ENCODE measurements around the gene CELF6.

Gene CELF6

DNA sequence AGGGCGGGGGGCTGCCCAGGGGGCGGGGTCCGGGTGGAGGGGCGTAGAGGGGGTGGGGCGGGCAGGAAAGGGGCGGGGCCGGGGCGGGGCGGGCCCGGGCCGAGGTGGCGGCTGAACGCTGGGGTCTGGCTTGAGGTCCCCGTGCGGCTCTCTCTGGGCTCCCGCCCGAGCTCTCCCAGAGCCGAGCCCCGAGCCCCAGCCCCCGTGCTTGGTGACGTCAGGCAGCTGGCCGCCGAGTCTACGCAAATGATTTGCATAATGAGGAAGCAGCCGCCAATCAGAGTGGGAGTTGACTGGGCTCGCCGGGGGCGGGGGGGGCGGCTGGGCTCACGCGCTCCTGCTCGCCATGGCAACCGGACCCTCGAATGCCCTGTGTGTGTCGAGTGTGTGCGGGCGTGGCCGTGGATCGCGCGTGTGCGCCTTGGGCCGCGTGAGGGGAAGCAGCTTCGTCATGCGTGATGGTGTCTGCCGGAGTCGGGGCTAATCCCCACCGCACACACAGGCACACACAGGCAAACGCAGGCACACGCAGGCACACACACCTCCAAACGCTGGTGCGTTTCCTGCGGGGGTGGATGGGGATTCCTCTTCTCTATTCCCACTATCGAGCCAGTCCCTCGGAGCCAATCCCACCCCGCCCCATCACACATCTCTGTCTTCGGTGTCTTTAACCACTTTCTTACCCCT, at the start of gene CELF6:
CELF6 (minus strand) TSS at position 173 of the 687 bp plus-strand sequence. CDS start 283 bp downstream, outside the sequence.
- Histone ChIP-seq H3K4me1 (ENCODE audit: low read length) (no peaks in the 10 kb centered on the region), H3K4me3 (ENCODE audit: low read length) (peak within 1 kb of the TSS; percentile 76), H3K27me3 (replicated peaks; ENCODE audit: insufficient read depth, low read length) (0 out of 2 replicates have a peak, but pooled peaks cover 6% of the 10 kb centered on the region), H3K27ac (ENCODE audit: low read length) (no peak within 1 kb of the TSS), H3K9ac (ENCODE audit: low read length) (peak within 1 kb of the TSS; percentile 64), H4K20me1 (ENCODE audit: insufficient read depth, low read length) (no peaks in the 10 kb centered on the region), H3K9me2 (replicated peaks; ENCODE audit: insufficient read depth, low read length) (no peaks in the 10 kb centered on the region), H3K9me3 (replicated peaks; ENCODE audit: insufficient read depth, low read length) (no peaks in the 10 kb centered on the region), H3K4me2 (ENCODE audit: low read depth, low read length) (peak within 1 kb of the TSS; percentile 92), H2AFZ (ENCODE audit: low read length) (peak within 1 kb of the TSS; percentile 21), H3K36me3 (replicated peaks; ENCODE audit: insufficient read depth, low read length) (no peaks in the 10 kb centered on the region), H3K79me2 (ENCODE audit: low read length) (no peaks in the 10 kb centered on the region), H3F3A (ENCODE audit: insufficient read depth, low read length) (0 out of 2 replicates have a peak, but pooled peaks cover 9% of the 10 kb centered on the region)
- TF ChIP-seq EZH2 (optimal IDR thresholded peaks at IDR 0.05; ENCODE audit: low read depth, low read length), result no peak
- no peak for TF ChIP-seq EZH2phosphoT487 (IDR thresholded peaks at IDR 0.05; ENCODE audit: low read length)
- TF ChIP-seq, protein P1, sequence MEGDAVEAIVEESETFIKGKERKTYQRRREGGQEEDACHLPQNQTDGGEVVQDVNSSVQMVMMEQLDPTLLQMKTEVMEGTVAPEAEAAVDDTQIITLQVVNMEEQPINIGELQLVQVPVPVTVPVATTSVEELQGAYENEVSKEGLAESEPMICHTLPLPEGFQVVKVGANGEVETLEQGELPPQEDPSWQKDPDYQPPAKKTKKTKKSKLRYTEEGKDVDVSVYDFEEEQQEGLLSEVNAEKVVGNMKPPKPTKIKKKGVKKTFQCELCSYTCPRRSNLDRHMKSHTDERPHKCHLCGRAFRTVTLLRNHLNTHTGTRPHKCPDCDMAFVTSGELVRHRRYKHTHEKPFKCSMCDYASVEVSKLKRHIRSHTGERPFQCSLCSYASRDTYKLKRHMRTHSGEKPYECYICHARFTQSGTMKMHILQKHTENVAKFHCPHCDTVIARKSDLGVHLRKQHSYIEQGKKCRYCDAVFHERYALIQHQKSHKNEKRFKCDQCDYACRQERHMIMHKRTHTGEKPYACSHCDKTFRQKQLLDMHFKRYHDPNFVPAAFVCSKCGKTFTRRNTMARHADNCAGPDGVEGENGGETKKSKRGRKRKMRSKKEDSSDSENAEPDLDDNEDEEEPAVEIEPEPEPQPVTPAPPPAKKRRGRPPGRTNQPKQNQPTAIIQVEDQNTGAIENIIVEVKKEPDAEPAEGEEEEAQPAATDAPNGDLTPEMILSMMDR (IDR thresholded peaks at IDR 0.05; ENCODE audit: low read length), result no peak
- DNase-seq, result peak; percentile 81

DNA sequence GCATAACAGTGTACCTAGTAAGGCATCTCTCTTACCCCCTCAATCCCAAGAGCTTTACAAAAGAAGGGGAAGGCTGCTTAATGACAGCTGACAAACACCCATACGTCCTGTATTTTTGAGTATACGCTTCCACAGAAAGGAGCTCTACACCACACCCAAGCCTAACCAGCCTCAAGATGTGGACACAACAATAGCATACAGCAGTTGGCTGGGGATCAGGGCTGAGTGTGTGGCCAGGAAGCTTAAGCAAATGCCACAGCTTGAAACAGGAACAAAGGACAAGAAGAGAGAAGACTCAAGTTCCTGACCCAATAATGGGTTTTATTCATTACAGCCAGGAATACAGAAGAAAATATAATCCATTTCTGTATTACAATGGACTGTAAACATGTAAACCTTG, 48.9 kb upstream of the CELF6 start:
- Histone ChIP-seq H3K9me3 (replicated peaks; ENCODE audit: insufficient read depth, low read length) (no peaks in the 10 kb centered on the region), H3K4me3 (ENCODE audit: low read length) (no peak overlapping the region), H2AFZ (ENCODE audit: low read length) (no peak overlapping the region), H3K27ac (ENCODE audit: low read length) (no peak overlapping the region), H3F3A (ENCODE audit: insufficient read depth, low read length) (no peaks in the 10 kb centered on the region; the same call in 1 of the 2 replicates), H3K4me1 (ENCODE audit: low read length) (no peaks in the 10 kb centered on the region), H3K27me3 (replicated peaks; ENCODE audit: insufficient read depth, low read length) (no peaks in the 10 kb centered on the region), H3K9me2 (replicated peaks; ENCODE audit: insufficient read depth, low read length) (no peaks in the 10 kb centered on the region), H3K9ac (ENCODE audit: low read length) (no peak overlapping the region), H3K36me3 (replicated peaks; ENCODE audit: insufficient read depth, low read length) (no peaks in the 10 kb centered on the region), H3K79me2 (ENCODE audit: low read length) (peaks cover 81% of the 10 kb centered on the region), H3K4me2 (ENCODE audit: low read depth, low read length) (no peak overlapping the region), H4K20me1 (ENCODE audit: insufficient read depth, low read length) (no peaks in the 10 kb centered on the region)
- DNase-seq, result no peak
- TF ChIP-seq, protein P1 (IDR thresholded peaks at IDR 0.05; ENCODE audit: low read length), result no peak
- no peak for TF ChIP-seq EZH2 (optimal IDR thresholded peaks at IDR 0.05; ENCODE audit: low read depth, low read length)

DNA sequence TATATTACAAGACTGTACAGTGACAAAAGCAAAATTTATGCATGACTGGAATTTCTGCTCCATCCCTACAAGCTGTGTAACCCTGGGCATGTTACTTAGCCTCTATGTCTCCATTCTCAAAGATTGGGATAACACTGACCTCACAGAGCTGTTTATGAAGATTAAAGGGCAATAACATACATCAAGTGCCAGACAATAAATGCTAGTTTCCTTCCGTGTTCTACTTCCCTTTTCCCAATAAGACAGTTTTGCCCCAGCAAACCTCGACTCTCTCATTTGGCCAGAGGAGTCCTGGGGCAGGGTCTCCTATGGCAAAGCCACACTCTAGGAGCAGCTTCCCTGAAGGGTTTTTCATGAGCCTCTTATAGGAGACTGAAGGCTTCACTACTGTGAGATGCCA, 48.4 kb upstream of the CELF6 start:
- Histone ChIP-seq H2AFZ (ENCODE audit: low read length) (no peak overlapping the region), H3K9me3 (replicated peaks; ENCODE audit: insufficient read depth, low read length) (no peaks in the 10 kb centered on the region), H3K4me2 (ENCODE audit: low read depth, low read length) (no peak overlapping the region), H3K4me1 (ENCODE audit: low read length) (no peaks in the 10 kb centered on the region), H3K4me3 (ENCODE audit: low read length) (no peak overlapping the region), H4K20me1 (ENCODE audit: insufficient read depth, low read length) (0 out of 2 replicates have a peak, but pooled peaks cover under 1% of the 10 kb centered on the region), H3K27me3 (replicated peaks; ENCODE audit: insufficient read depth, low read length) (no peaks in the 10 kb centered on the region), H3K27ac (ENCODE audit: low read length) (no peak overlapping the region), H3K79me2 (ENCODE audit: low read length) (peaks cover 79% of the 10 kb centered on the region), H3K9ac (ENCODE audit: low read length) (no peak overlapping the region), H3F3A (ENCODE audit: insufficient read depth, low read length) (no peaks in the 10 kb centered on the region; the same call in 1 of the 2 replicates), H3K36me3 (replicated peaks; ENCODE audit: insufficient read depth, low read length) (no peaks in the 10 kb centered on the region), H3K9me2 (replicated peaks; ENCODE audit: insufficient read depth, low read length) (no peaks in the 10 kb centered on the region)
- TF ChIP-seq EZH2phosphoT487 (IDR thresholded peaks at IDR 0.05; ENCODE audit: low read length), result no peak
- TF ChIP-seq EZH2 (optimal IDR thresholded peaks at IDR 0.05; ENCODE audit: low read depth, low read length), result no peak
- TF ChIP-seq, protein P1 (IDR thresholded peaks at IDR 0.05; ENCODE audit: low read length), result no peak
- DNase-seq, result no peak

Data from MM.1S (cell line).